ENCODE results near the gene RYK. TPM values are rescaled to one million over a fixed set of nuclear protein-coding genes. Genes with fewer than 3 reads are reported as not detected.

RYK gene
- total RNA-seq = 86.3 TPM

DNA sequence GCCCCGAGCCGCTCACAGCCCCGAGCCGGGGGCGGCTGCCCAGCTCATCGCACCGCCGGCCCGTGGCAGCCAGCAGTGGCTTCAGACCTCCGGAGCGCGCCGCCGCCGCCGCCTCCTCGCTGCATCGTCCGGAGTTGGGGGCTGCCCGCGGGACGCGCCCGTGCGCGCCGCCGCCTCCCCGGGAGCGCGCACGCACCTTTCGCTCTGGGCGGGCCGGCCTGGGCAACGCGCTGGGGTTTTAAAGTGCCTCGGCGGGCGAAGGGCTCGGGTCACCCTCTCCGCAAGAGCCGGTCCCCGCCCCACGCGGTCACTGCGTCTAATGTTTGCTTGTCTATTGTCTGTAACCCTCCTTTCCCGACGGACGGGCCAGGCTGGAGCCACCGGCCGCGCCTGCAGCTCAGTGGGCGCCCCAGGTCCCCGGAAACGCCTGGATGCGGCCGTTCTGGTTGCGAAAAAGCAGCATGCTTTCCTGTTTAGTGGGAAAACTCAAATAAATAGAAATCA lies at the start of gene RYK:
Gene RYK, minus strand, starts transcription at position 143 of the 504 bp plus-strand sequence. CDS start 205 bp downstream, outside the sequence.

Other genes starting within 250 kb of the RYK start
- gene SLCO2A1, start 220.9 kb downstream of the RYK start, total RNA-seq = 0.69 TPM
- gene AMOTL2, start 123.6 kb upstream of the RYK start, total RNA-seq = 42.9 TPM
- gene ANAPC13, start 235.1 kb upstream of the RYK start, total RNA-seq = 55.6 TPM
- 28.1 TPM for gene CEP63, start 235.2 kb upstream of the RYK start, total RNA-seq